ENCODE results near the gene ISOC2. TPM values are rescaled to one million over a fixed set of nuclear protein-coding genes. Genes with fewer than 3 reads are reported as not detected.

The ISOC2 gene
- total RNA-seq, 1 donor from 2014 or later, result 24.9 TPM

DNA sequence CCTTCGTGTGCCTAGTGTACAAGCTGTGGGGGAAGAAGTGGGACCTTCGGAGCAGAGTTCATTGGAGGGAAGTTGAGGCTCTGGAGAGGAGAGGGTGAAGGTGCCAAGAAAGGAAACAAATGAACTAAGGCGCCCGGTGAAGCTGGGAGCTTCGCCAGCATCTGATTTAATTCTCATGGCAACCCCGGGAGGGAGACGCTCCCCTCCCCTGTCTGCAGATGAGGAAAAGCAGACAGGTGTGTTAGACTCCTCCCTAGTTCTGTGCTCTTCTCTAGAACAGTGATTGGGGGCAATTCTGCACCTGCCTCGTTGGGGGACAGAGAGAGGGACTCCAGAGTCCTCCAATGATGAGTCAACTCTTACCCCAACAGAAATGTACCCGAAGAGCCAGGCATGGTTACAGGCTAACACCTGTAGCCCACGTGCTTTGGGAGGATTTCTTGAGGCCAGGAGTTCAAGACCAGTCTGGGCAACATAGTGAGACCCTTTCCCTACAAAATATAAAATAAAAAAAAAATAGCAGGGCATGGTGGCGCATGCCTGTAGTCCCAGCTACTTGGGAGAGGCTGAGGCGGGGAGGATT lies 31.0 kb upstream of the ISOC2 start:
- DNase-seq, result no peak
- Mint-ChIP-seq H3K4me3 (ENCODE audit: unreplicated experiment) (peak overlapping the region; percentile 3), H3K27ac (ENCODE audit: unreplicated experiment) (no peak overlapping the region), H3K4me1 (ENCODE audit: low read depth, unreplicated experiment) (peaks cover 12% of the 10 kb centered on the region), H3K9me3 (ENCODE audit: unreplicated experiment) (peaks cover 6% of the 10 kb centered on the region), H3K27me3 (ENCODE audit: unreplicated experiment) (peaks cover 12% of the 10 kb centered on the region), H3K36me3 (ENCODE audit: unreplicated experiment) (no peaks in the 10 kb centered on the region)
- TF ChIP-seq, protein P1, sequence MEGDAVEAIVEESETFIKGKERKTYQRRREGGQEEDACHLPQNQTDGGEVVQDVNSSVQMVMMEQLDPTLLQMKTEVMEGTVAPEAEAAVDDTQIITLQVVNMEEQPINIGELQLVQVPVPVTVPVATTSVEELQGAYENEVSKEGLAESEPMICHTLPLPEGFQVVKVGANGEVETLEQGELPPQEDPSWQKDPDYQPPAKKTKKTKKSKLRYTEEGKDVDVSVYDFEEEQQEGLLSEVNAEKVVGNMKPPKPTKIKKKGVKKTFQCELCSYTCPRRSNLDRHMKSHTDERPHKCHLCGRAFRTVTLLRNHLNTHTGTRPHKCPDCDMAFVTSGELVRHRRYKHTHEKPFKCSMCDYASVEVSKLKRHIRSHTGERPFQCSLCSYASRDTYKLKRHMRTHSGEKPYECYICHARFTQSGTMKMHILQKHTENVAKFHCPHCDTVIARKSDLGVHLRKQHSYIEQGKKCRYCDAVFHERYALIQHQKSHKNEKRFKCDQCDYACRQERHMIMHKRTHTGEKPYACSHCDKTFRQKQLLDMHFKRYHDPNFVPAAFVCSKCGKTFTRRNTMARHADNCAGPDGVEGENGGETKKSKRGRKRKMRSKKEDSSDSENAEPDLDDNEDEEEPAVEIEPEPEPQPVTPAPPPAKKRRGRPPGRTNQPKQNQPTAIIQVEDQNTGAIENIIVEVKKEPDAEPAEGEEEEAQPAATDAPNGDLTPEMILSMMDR (IDR thresholded peaks at IDR 0.05; ENCODE audit: partially characterized antibody, unreplicated experiment), result no peak

DNA sequence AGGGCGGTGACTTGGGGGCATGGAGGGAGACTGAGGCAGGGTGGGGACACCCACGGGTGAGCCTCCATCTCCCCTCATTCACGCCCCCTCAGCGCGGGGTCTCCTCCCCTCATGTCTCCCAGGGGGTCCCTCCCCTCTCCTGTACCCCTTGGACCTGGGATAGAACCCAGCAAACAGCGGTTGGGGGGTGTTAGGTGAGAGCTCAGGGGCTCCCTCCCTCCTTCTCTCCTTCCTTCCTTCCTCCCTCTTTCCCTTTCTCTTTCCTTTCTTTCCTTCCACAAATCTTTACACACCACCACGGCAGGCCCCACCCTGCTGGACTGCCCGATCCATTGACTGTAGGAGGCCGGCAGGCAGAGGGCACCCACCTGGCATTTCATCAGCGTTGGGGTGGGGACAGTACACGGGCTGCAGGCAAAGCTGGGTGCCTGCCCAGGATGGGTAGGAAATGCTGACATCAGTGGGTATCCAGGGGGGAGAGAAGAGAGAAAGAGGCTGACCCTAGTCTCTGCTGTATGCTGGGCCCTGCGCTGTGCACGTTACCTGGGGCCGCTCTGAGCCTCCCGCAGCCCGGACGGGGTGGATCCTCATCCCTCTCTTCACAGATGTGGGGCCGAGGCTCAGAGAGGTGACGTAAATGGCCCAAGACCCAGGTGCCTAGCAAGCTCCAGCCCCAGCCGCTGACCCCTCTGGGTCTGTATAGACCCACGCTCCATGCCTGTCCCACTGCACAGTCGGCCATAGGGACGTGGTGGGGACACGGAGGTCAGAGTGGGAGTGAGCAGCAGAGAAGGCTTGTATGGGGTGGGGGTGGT lies 30.3 kb upstream of the ISOC2 start:
- no peak for DNase-seq
- Mint-ChIP-seq H3K36me3 (ENCODE audit: unreplicated experiment) (no peaks in the 10 kb centered on the region), H3K27ac (ENCODE audit: unreplicated experiment) (no peak overlapping the region), H3K4me1 (ENCODE audit: low read depth, unreplicated experiment) (peaks cover 15% of the 10 kb centered on the region), H3K27me3 (ENCODE audit: unreplicated experiment) (peaks cover 15% of the 10 kb centered on the region), H3K4me3 (ENCODE audit: unreplicated experiment) (peak overlapping the region; percentile 3), H3K9me3 (ENCODE audit: unreplicated experiment) (peaks cover 5% of the 10 kb centered on the region)
- TF ChIP-seq, protein P1 (IDR thresholded peaks at IDR 0.05; ENCODE audit: partially characterized antibody, unreplicated experiment), result no peak

DNA sequence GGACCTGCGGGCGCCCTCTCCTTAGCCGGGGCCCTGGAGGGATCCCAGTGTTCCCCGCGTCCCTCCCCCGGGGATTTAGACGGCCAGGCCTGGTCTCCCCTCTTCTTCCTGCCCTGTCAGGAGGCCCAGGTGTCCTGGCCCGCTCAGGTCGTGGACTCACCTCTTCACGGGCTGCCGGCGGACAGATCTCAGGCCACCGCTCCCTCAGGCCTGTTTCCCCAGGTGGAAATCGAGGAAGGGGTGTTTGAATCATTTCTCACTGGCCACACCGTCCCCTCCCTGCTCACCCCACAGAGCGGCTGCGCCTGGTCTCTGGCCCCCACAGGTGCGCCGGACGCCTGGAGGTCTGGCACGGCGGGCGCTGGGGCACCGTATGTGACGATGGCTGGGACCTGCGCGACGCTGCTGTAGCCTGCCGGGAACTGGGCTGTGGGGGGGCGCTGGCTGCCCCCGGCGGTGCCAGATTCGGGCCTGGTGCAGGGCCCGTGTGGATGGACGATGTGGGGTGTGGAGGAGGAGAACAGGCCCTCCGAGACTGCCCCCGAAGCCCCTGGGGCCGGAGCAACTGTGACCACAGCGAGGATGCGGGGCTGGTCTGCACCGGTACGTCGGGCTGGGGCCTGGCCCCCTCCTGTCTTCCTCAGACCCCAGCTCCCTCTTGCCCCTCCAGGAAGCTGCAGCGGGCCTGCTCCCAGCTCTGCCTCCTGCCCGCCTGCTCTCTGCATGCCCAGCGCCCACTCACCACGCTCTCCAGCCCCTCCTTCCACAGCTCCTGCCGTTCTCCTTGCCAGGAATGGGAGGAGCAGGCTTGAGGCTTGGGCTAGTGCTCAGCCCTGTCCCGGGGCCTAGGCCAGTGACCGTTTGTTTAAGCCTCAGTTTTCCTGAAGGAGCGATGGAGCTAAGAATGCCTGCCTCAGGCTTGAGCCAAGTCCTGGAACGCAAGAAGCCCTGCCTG lies 29.3 kb upstream of the ISOC2 start:
- Mint-ChIP-seq H3K36me3 (ENCODE audit: unreplicated experiment) (no peaks in the 10 kb centered on the region), H3K9me3 (ENCODE audit: unreplicated experiment) (peaks cover 9% of the 10 kb centered on the region)

DNA sequence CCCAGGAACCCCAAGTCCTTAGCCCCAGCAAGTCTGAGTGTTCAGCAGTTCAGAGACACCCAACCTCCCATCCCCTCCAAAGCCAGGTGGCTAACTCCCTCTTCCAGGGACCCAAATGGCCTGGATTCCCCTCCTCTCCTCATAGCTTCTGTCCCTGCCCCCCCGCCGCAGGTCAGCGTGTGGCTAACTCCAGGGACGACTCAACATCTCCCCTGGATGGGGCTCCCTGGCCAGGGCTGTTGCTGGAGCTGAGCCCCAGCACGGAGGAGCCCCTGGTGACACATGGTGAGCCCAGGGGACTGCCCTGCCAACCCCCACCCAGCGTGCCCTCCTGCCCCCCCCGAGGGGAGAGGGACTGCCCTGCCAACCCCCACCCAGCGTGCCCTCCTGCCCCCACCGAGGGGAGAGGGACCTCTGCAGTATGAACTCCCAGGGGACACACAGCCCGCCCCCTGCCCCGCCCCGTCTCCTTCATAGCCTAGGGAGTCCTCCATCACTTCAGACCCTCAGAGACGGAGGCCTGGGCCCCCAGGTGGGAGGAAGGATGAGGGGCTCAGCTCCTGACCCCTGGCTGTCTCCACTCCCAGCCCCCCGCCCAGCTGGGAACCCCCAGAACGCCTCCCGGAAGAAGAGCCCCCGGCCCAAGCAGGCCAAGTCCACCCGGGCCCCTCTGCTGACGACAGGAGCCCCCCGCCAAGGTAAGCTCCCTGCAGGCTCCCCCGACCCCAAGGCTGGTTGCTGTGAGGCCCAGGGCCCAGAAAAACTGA lies 28.5 kb upstream of the ISOC2 start:
- TF ChIP-seq, protein P1 (IDR thresholded peaks at IDR 0.05; ENCODE audit: partially characterized antibody, unreplicated experiment), result no peak
- no peak for DNase-seq
- Mint-ChIP-seq H3K36me3 (ENCODE audit: unreplicated experiment) (no peaks in the 10 kb centered on the region), H3K4me3 (ENCODE audit: unreplicated experiment) (no peak overlapping the region), H3K4me1 (ENCODE audit: low read depth, unreplicated experiment) (peaks cover 10% of the 10 kb centered on the region), H3K27ac (ENCODE audit: unreplicated experiment) (no peak overlapping the region), H3K27me3 (ENCODE audit: unreplicated experiment) (peaks cover 16% of the 10 kb centered on the region), H3K9me3 (ENCODE audit: unreplicated experiment) (peaks cover 8% of the 10 kb centered on the region)

More for the DNA sequence above, 29.3 kb upstream of the ISOC2 start:
- no peak overlapping the region for H3K27ac Mint-ChIP-seq (ENCODE audit: unreplicated experiment)
- H3K4me3 Mint-ChIP-seq (ENCODE audit: unreplicated experiment), result no peak overlapping the region
- TF ChIP-seq, protein P1 (IDR thresholded peaks at IDR 0.05; ENCODE audit: partially characterized antibody, unreplicated experiment), result no peak
- peaks cover 13% of the 10 kb centered on the region for H3K27me3 Mint-ChIP-seq (ENCODE audit: unreplicated experiment)
- no peak for DNase-seq
- peaks cover 12% of the 10 kb centered on the region for H3K4me1 Mint-ChIP-seq (ENCODE audit: low read depth, unreplicated experiment)
